ENCODE data around the gene CHIC2. TPM values are rescaled to one million over a fixed set of nuclear protein-coding genes. Genes with fewer than 3 reads are reported as not detected.
A peak's percentile ranks its signal among the peaks of the same experiment; 100 is the strongest.

CHIC2 gene
- total RNA-seq, 1 experiment from 2014 or later: 8.2 TPM

DNA sequence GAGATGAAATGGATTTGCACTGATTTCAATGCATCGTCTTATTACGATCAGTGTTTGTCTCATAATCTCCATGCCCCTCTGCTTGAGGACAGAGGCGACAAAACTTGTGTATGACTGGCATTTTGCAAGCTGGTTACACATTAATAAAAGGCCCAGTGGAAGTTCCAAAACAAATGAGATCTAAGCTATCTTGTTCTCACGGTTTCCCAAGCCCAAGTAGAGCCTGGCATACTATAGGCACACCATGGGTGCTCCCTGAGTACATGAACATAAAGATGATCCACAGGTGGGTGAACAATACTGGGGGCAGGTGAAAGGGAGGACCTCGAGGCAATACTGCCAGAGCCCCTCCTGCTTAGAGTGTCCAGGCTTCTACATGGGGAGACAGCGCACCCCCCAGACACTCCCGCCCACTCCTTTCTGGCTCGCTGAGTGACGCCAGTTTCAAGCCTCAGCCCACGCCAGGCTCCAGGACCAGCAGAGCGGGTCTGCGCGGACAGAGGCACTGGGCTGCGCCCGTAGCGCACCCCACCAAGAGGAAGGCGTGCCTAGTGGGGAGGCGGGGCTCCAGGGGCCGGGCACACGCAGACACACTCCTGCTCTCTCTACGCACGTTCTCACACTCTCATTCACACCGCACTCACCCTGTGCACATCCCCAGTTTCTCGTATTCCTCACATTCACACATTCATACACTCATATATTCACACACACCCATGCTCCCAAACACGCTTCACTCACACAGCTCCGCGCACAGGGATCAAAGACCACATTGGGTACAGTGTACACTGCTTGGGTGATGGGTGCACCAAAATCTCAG is 26.6 kb upstream of the CHIC2 start:
- no peak overlapping the region for H3K14ac ChIP-seq (ENCODE audit: insufficient read depth, low read length)
- no CpG with 5 or more reads among the region's 27 CpGs for WGBS (ENCODE audit: extremely low coverage, insufficient read length, low lambda C conversion rate)
- no peak overlapping the region for H3T11ph ChIP-seq (ENCODE audit: low read length)
- Mint-ChIP-seq H3K27ac (no peak overlapping the region), H3K27me3 (ENCODE audit: low read depth) (peaks cover 97% of the 10 kb centered on the region), H3K36me3 (ENCODE audit: insufficient read depth in 1 of 3, low read depth in 3 of 3) (no peaks in the 10 kb centered on the region), H3K4me3 (peak overlapping the region; percentile 24 to 77), H3K9me3 (no peaks in the 10 kb centered on the region; a peak in 1 of 5 replicates), H3K4me1 (peaks cover 40 to 42% of the 10 kb centered on the region in 2 experiments)
- no peak overlapping the region for H3K27ac ChIP-seq (ENCODE audit: insufficient read length, low read depth, low read length)
- H2BK120ac ChIP-seq (ENCODE audit: low read depth, low read length, poor library complexity, severe bottlenecking): no peak overlapping the region
- H3K23me2 ChIP-seq (ENCODE audit: insufficient read length, low read depth, low read length, poor library complexity, severe bottlenecking): peaks cover 11% of the 10 kb centered on the region
- H3K23ac ChIP-seq (ENCODE audit: insufficient read length, low read depth, low read length): no peak overlapping the region
- no peak overlapping the region for H3K56ac ChIP-seq (ENCODE audit: insufficient read length, low read depth, low read length)
- no peak overlapping the region for H2BK5ac ChIP-seq (ENCODE audit: insufficient read length, low read length)
- TF ChIP-seq, protein P1, sequence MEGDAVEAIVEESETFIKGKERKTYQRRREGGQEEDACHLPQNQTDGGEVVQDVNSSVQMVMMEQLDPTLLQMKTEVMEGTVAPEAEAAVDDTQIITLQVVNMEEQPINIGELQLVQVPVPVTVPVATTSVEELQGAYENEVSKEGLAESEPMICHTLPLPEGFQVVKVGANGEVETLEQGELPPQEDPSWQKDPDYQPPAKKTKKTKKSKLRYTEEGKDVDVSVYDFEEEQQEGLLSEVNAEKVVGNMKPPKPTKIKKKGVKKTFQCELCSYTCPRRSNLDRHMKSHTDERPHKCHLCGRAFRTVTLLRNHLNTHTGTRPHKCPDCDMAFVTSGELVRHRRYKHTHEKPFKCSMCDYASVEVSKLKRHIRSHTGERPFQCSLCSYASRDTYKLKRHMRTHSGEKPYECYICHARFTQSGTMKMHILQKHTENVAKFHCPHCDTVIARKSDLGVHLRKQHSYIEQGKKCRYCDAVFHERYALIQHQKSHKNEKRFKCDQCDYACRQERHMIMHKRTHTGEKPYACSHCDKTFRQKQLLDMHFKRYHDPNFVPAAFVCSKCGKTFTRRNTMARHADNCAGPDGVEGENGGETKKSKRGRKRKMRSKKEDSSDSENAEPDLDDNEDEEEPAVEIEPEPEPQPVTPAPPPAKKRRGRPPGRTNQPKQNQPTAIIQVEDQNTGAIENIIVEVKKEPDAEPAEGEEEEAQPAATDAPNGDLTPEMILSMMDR (conservative IDR thresholded peaks at IDR 0.05): no peak
- H3K18ac ChIP-seq (ENCODE audit: insufficient read length, low read depth, low read length): no peak overlapping the region
- no peaks in the 10 kb centered on the region for H3K79me1 ChIP-seq (ENCODE audit: insufficient read depth, low read depth, low read length, poor library complexity, severe bottlenecking)
- H4K8ac ChIP-seq (replicated peaks; ENCODE audit: insufficient read length, low read depth, low read length): no peak overlapping the region
- H2AFZ ChIP-seq (ENCODE audit: low read length): no peak overlapping the region
- H3K9ac ChIP-seq (ENCODE audit: extremely low read depth, insufficient read length, low read length): no peak overlapping the region
- H4K20me1 ChIP-seq (ENCODE audit: control insufficient read depth, insufficient read depth, insufficient read length): peaks cover 3% of the 10 kb centered on the region
- H4K5ac ChIP-seq (ENCODE audit: insufficient read length, low read depth, low read length): no peak overlapping the region
- H3K9me3 ChIP-seq (ENCODE audit: control insufficient read depth, low read depth, low read length): no peaks in the 10 kb centered on the region
- no peak overlapping the region for H4K91ac ChIP-seq (ENCODE audit: insufficient read length, low read depth, low read length)
- peaks cover 7% of the 10 kb centered on the region; the same call in 1 of the 2 replicates for H3K4me1 ChIP-seq (ENCODE audit: insufficient read depth, low read length)
- H2AK5ac ChIP-seq (ENCODE audit: insufficient read length, low read length): no peak overlapping the region
- peak overlapping the region; percentile 99 for H3K4me2 ChIP-seq (ENCODE audit: insufficient read depth, insufficient read length, low read length)
- H2BK15ac ChIP-seq (ENCODE audit: low read depth, low read length): no peak overlapping the region
- no peaks in the 10 kb centered on the region for H3K79me2 ChIP-seq (ENCODE audit: insufficient read depth, low read length)
- no peak overlapping the region for H2BK12ac ChIP-seq (ENCODE audit: insufficient read length, low read depth, low read length)
- DNase-seq: peak; percentile 30
- H3K4ac ChIP-seq (ENCODE audit: low read depth, low read length): no peak overlapping the region
- H3K27me3 ChIP-seq (ENCODE audit: insufficient read depth, low read length): peaks cover 56% of the 10 kb centered on the region
- no peak overlapping the region for H2BK20ac ChIP-seq (ENCODE audit: low read depth, low read length, poor library complexity, severe bottlenecking)
